Activated CD4-positive, alpha-beta T cell treated with anti-CD3 and anti-CD28 coated beads, Interleukin-2, amount 10 ng/mL, durations not matched to agents 7 days and 5 days (primary cell): ENCODE data around the gene MS4A15. TPM values are rescaled to one million over a fixed set of nuclear protein-coding genes. Genes with fewer than 3 reads are reported as not detected.
"Not testable (repeated sequence)": the region's sequence is repeated elsewhere in the genome, so short reads cannot be mapped to it uniquely, and the experiment has no call there.

Experiments used
- CTCF ChIA-PET: fragments of 350-600 bp; sonication (Branson Sonifier 250); formaldehyde crosslinking; loops from one replicate; lab custom pipeline; 2021; ENCODE audit warnings: antibody characterized with exemption; lab: Charles Lee
- POLR2A ChIA-PET: fragments of 350-600 bp; sonication (Branson Sonifier 250); formaldehyde crosslinking; loops from one replicate; lab custom pipeline; 2021; ENCODE audit warnings: antibody characterized with exemption; lab: Charles Lee
- DNase-seq: peaks from one replicate; pipeline ENCODE4 v3.0.0-alpha.2; 2020
- H3K27ac Mint-ChIP-seq: one replicate; pipeline ENCODE4 v1.8.0; 2021; ENCODE audit warnings: mild to moderate bottlenecking, moderate library complexity, mixed read lengths
- H3K27me3 Mint-ChIP-seq: one replicate; pipeline ENCODE4 v1.8.0; 2021; ENCODE audit warnings: mixed read lengths
- H3K36me3 Mint-ChIP-seq: one replicate; pipeline ENCODE4 v1.8.0; 2021; ENCODE audit warnings: low read depth, mixed read lengths
- H3K4me1 Mint-ChIP-seq: one replicate; pipeline ENCODE4 v1.8.0; 2021; ENCODE audit warnings: mixed read lengths
- H3K4me3 Mint-ChIP-seq: one replicate; pipeline ENCODE4 v1.8.0; 2021; ENCODE audit warnings: mild to moderate bottlenecking, moderate library complexity, mixed read lengths
- H3K9me3 Mint-ChIP-seq: one replicate; pipeline ENCODE4 v1.8.0; 2021; ENCODE audit warnings: mixed read lengths
- total RNA-seq, 2 experiments: library from RNA; stranded (reverse); gene quantifications; one replicate each; pipeline ENCODE4 v1.2.3, GENCODE V29; 2021

Gene MS4A15
- total RNA-seq, 2 experiments from 2014 or later, result not detected

DNA sequence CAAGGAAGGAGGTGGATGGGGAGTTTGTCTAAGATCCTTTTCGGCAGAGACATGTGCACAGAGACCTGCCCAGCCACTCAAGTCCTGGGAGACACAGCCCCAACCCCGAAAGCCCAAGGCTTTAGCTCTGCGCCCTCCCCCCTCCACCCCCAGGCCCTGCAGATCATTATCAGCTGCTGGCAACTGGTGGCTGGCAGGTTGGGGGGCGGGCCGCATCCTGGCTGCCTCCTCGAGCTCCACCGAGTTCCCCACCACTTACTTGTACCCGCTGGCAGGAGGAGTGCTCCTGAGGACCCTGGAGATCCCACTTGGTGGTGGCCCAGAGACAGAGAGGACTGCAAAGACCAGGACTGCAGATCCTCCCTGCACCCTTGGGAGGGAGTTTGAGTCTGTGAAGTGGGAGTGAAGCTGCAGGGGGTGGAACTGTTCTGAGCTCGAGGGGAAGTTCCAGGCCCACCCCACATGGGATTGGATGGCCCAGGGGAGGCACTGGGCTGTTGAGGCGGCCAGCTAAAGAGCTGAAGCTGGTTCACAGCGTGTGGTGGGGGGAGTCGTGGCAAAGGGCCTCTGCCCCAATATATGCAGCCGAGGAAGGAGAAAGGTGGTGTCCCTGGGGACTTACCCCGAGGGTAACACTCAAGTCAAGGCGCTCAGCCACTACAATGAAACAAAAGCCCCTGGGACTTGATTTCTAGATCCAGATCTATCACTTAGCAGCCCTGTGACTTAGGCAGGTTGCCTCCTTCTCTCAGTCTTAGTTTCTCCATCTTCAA is 65.3 kb downstream of the MS4A15 start:
- H3K9me3 Mint-ChIP-seq, result peaks cover 3% of the 10 kb centered on the region
- H3K36me3 Mint-ChIP-seq, result peaks cover 2% of the 10 kb centered on the region
- no peaks in the 10 kb centered on the region for H3K4me1 Mint-ChIP-seq
- ChIA-PET CTCF (interaction anchor here (1.5 to 3.9 kb wide), 4 partner anchors 9 to 65 kb away, joined by 3 to 21 read pairs (median 6); no protein-coding TSS in a partner anchor), POLR2A (no interaction called here)
- no peak overlapping the region for H3K27ac Mint-ChIP-seq
- H3K27me3 Mint-ChIP-seq, result no peaks in the 10 kb centered on the region
- DNase-seq, result no peak
- no peak overlapping the region for H3K4me3 Mint-ChIP-seq

DNA sequence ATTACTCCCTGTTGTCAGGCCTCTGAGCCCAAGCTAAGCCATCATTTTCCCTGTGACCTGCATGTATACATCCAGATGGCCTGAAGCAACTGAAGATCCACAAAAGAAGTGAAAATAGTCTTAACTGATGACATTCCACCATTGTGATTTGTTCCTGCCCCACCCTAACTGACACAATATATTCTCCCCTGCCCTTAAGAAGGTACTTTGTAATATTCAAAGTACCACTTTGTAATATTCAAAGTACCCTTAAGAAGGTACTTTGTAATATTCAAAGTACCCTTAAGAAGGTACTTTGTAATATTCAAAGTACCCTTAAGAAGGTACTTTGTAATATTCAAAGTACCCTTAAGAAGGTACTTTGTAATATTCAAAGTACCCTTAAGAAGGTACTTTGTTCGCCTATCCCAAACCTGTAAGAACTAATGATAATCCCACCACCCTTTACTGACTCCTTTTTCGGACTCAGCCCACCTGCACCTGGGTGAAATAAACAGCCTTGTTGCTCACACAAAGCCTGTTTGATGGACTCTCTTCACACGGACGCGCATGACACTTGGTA is 67.2 kb downstream of the MS4A15 start:
- H3K36me3 Mint-ChIP-seq, H3K27ac Mint-ChIP-seq, H3K4me1 Mint-ChIP-seq, DNase-seq, POLR2A ChIA-PET, H3K4me3 Mint-ChIP-seq, H3K9me3 Mint-ChIP-seq, H3K27me3 Mint-ChIP-seq: not testable (repeated sequence)
- CTCF ChIA-PET, result interaction anchor here (1.0 kb wide), 1 partner anchor 48 kb away, joined by 4 read pairs; no protein-coding TSS in a partner anchor

GRCh38 chr11:60825118-60825517 is 68.5 kb downstream of the MS4A15 start:
- POLR2A ChIA-PET, result no interaction called here
- CTCF ChIA-PET, result interaction anchor here (0.7 to 1.0 kb wide), 2 partner anchors 50 to 60 kb away, joined by 3 to 4 read pairs; no protein-coding TSS in a partner anchor
- Mint-ChIP-seq H3K9me3 (no peaks in the 10 kb centered on the region), H3K27me3 (no peaks in the 10 kb centered on the region), H3K36me3 (no peaks in the 10 kb centered on the region), H3K4me1 (no peaks in the 10 kb centered on the region), H3K4me3 (no peak overlapping the region), H3K27ac (no peak overlapping the region)
- DNase-seq, result no peak

DNA sequence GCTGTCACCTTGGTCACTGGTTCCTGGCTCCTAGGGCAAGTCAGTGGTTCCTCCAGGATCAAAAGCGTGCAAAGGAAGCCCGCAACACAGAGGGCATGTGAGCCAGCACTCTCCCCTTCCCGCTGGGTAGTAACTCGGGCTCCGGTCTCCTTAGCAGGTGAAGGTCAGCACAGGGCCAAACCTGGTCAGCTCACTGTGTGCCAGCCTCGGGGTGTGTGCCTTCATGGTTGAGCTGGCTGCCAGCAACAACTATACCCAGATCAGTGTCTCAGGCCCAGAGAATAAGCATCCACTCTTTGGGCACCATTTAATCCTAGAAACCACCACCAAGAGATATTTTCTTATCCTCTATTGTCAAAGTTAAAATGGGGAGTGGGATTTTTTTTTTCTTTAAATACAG is 69.1 kb downstream of the MS4A15 start:
- H3K36me3 Mint-ChIP-seq, result no peaks in the 10 kb centered on the region
- ChIA-PET POLR2A (no interaction called here), CTCF (no interaction called here)
- H3K4me1 Mint-ChIP-seq, result no peaks in the 10 kb centered on the region
- no peak overlapping the region for H3K27ac Mint-ChIP-seq
- H3K27me3 Mint-ChIP-seq, result no peaks in the 10 kb centered on the region
- H3K4me3 Mint-ChIP-seq, result no peak overlapping the region
- H3K9me3 Mint-ChIP-seq, result no peaks in the 10 kb centered on the region
- DNase-seq, result no peak

Other genes starting within 250 kb of the MS4A15 start
- gene MS4A13, start 241.5 kb upstream of the MS4A15 start, total RNA-seq, result not detected
- gene MS4A8, start 57.3 kb upstream of the MS4A15 start, total RNA-seq, result not detected
- not detected for gene MS4A18, start 32.1 kb upstream of the MS4A15 start, total RNA-seq
- gene MS4A10, start 28.5 kb downstream of the MS4A15 start, total RNA-seq, result not detected
- gene CCDC86, start 85.2 kb downstream of the MS4A15 start, total RNA-seq, result 10 to 100 TPM; 19.2 to 23.2 TPM
- 1 to 10 TPM; 1.3 to 1.4 TPM for gene PTGDR2, start 99.1 kb downstream of the MS4A15 start, total RNA-seq
- gene ZP1, start 110.7 kb downstream of the MS4A15 start, total RNA-seq, result not detected
- gene PRPF19, start 149.7 kb downstream of the MS4A15 start, total RNA-seq, result 100 to 1,000 TPM; 125 to 128 TPM
- gene TMEM109, start 157.3 kb downstream of the MS4A15 start, total RNA-seq, result 100 to 1,000 TPM; 114 to 119 TPM
- under 1 TPM; 0.40 to 0.47 TPM for gene TMEM132A, start 167.6 kb downstream of the MS4A15 start, total RNA-seq
- 1 to 10 TPM; 4.0 to 4.2 TPM for gene SLC15A3, start 195.3 kb downstream of the MS4A15 start, total RNA-seq
- 100 to 1,000 TPM; 368 to 402 TPM for gene CD6, start 214.8 kb downstream of the MS4A15 start, total RNA-seq